Endothelial cell (in vitro differentiated cells): ENCODE data around the gene SF3B3. TPM values are rescaled to one million over a fixed set of nuclear protein-coding genes. Genes with fewer than 3 reads are reported as not detected.
"Not testable (repeated sequence)": the region's sequence is repeated elsewhere in the genome, so short reads cannot be mapped to it uniquely, and the experiment has no call there.

Source experiments
- DNase-seq: peaks from one replicate; pipeline ENCODE4 v3.0.0; 2021; ENCODE audit warnings: low spot score
- H3K27ac Mint-ChIP-seq: one replicate; pipeline ENCODE4 v1.8.0; 2021; ENCODE audit warnings: mixed read lengths, inconsistent platforms; ENCODE audit not compliant: unreplicated experiment
- H3K27me3 Mint-ChIP-seq: one replicate; pipeline ENCODE4 v1.8.0; 2021; ENCODE audit warnings: mild to moderate bottlenecking, moderate library complexity, mixed read lengths, inconsistent platforms; ENCODE audit not compliant: unreplicated experiment
- H3K36me3 Mint-ChIP-seq: one replicate; pipeline ENCODE4 v1.8.0; 2021; ENCODE audit warnings: mild to moderate bottlenecking, low read depth, mixed read lengths, inconsistent platforms; ENCODE audit not compliant: unreplicated experiment
- H3K4me1 Mint-ChIP-seq: one replicate; pipeline ENCODE4 v1.8.0; 2021; ENCODE audit warnings: mild to moderate bottlenecking, mixed read lengths, inconsistent platforms; ENCODE audit not compliant: unreplicated experiment
- H3K4me3 Mint-ChIP-seq: one replicate; pipeline ENCODE4 v1.8.0; 2021; ENCODE audit warnings: mild to moderate bottlenecking, mixed read lengths, inconsistent platforms; ENCODE audit not compliant: unreplicated experiment
- H3K9me3 Mint-ChIP-seq: one replicate; pipeline ENCODE4 v1.8.0; 2021; ENCODE audit warnings: mixed read lengths, inconsistent platforms; ENCODE audit not compliant: unreplicated experiment
- CTCF ChIP-seq: fragments of 200-600 bp; sonication (generic); IDR thresholded peaks from one replicate; pipeline ENCODE4 v1.5.0; 2021; ENCODE audit warnings: antibody characterized with exemption; ENCODE audit not compliant: unreplicated experiment
- total RNA-seq: library from RNA; stranded (reverse); fragmentation: NEBNext Ultra II Directional; extraction: Animal tissue kit (Norgen Biotek cat#: 25700); gene quantifications from one replicate; pipeline ENCODE4 v1.2.1, GENCODE V29; 2021; ENCODE audit not compliant: unreplicated experiment

The SF3B3 gene
- total RNA-seq, 1 donor from 2014 or later, result 228 TPM

- H3K4me1 Mint-ChIP-seq, result no peaks in the 10 kb centered on the region
- no peak overlapping the region for H3K4me3 Mint-ChIP-seq
- TF ChIP-seq CTCF, result no peak
- no peak for DNase-seq
- no peaks in the 10 kb centered on the region for H3K9me3 Mint-ChIP-seq
- H3K27me3 Mint-ChIP-seq, result peaks cover 11% of the 10 kb centered on the region
- no peaks in the 10 kb centered on the region for H3K36me3 Mint-ChIP-seq
- no peak overlapping the region for H3K27ac Mint-ChIP-seq
These were observed 58.8 kb downstream of the SF3B3 start for GRCh38 chr16:70582280-70582978.

- TF ChIP-seq CTCF, result no peak
- peaks cover 6% of the 10 kb centered on the region for H3K27me3 Mint-ChIP-seq
- no peak overlapping the region for H3K27ac Mint-ChIP-seq
- H3K36me3 Mint-ChIP-seq, result no peaks in the 10 kb centered on the region
- H3K4me1 Mint-ChIP-seq, result no peaks in the 10 kb centered on the region
- DNase-seq, result no peak
- no peak overlapping the region for H3K4me3 Mint-ChIP-seq
- no peaks in the 10 kb centered on the region for H3K9me3 Mint-ChIP-seq
These were observed 63.1 kb downstream of the SF3B3 start for GRCh38 chr16:70586731-70587130.

GRCh38 chr16:70588565-70588964 lies 64.9 kb downstream of the SF3B3 start:
- no peak for DNase-seq
- no peak overlapping the region for H3K27ac Mint-ChIP-seq
- no peak for TF ChIP-seq CTCF

GRCh38 chr16:70589416-70589815 lies 65.8 kb downstream of the SF3B3 start:
- H3K36me3 Mint-ChIP-seq, DNase-seq, H3K9me3 Mint-ChIP-seq, H3K27me3 Mint-ChIP-seq, H3K27ac Mint-ChIP-seq, H3K4me1 Mint-ChIP-seq, H3K4me3 Mint-ChIP-seq: not testable (repeated sequence)

More at GRCh38 chr16:70588565-70588964, 64.9 kb downstream of the SF3B3 start:
- no peaks in the 10 kb centered on the region for H3K36me3 Mint-ChIP-seq
- H3K4me3 Mint-ChIP-seq, result no peak overlapping the region
- no peaks in the 10 kb centered on the region for H3K9me3 Mint-ChIP-seq
- H3K27me3 Mint-ChIP-seq, result peaks cover 6% of the 10 kb centered on the region
- no peaks in the 10 kb centered on the region for H3K4me1 Mint-ChIP-seq

GRCh38 chr16:70589998-70590471 lies 66.4 kb downstream of the SF3B3 start:
- TF ChIP-seq CTCF, result no peak
- Mint-ChIP-seq H3K27ac (no peak overlapping the region), H3K36me3 (no peaks in the 10 kb centered on the region), H3K27me3 (no peaks in the 10 kb centered on the region), H3K4me3 (no peak overlapping the region), H3K4me1 (no peaks in the 10 kb centered on the region), H3K9me3 (no peaks in the 10 kb centered on the region)
- DNase-seq, result no peak
